NCI-H2196 (cell line): ENCODE results near the gene MOK.

Experiments used
- DNase-seq: peaks from one replicate; lab custom pipeline; 2025; ENCODE audit not compliant: unreplicated experiment; lab: John Stamatoyannopoulos, UW

MOK gene

DNA sequence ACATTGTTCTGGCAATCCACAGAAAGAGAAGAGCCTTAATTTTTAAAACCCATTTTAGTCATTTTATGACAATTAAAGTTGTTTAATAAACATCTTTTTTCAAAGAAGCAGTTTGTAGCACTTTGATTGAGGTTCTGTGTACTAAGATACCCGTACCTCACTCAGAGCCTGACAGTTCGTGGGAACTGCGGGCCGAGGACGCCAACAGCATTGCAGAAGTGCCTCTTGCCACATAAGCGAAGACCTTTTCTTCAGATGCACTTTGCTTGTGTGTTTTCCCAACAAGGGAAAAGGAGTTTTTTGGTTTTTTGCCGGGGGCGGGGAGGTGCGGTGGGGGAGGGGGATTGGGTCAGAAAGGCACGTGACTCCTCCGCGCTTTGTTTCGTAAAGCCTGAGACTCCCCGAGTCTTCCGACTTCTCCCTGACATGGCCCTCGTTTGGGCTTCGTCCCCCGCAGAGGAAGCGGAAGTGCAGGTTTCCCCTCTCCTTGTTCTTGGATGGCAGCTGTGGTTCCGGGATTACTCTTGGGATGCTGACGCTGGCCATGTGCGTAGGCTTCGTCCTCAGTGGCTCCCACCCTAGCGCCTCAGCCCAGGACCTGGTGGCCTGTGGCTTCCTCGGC, 94.4 kb downstream of the MOK start:
- no peak for DNase-seq

DNA sequence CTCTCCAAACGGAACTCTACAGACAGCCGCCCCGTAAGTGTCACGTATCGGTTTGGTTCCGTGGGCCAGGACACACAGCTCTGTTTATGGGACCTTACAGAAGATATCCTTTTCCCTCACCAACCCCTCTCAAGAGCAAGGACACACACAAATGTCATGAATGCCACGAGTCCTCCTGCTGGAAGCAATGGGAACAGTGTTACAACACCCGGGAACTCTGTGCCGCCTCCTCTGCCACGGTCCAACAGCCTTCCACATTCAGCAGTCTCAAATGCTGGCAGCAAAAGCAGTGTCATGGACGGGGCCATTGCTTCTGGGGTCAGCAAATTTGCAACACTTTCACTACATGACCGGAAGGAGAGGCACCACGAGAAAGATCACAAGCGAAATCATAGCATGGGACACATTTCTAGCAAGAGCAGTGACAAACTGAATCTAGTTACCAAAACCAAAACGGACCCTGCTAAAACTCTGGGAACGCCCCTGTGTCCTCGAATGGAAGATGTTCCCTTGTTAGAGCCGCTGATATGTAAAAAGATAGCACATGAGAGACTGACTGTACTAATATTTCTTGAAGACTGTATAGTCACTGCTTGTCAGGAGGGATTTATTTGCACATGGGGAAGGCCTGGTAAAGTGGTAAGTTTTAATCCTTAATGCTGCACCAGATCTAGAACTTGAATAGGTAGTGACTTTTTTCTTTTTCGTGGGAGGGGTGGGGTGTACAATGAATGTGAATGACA, 95.6 kb downstream of the MOK start:
- no peak for DNase-seq

DNA sequence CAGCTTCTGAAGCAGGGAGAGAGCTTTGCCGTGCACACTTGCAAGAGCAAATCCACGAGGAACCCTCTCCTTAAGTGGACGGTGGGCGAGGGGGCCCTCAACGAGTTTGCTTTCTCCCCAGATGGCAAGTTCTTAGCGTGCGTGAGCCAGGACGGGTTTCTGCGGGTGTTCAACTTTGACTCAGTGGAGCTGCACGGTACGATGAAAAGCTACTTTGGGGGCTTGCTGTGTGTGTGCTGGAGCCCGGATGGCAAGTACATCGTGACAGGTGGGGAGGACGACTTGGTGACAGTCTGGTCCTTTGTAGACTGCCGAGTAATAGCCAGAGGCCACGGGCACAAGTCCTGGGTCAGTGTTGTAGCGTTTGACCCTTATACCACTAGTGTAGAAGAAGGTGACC, 96.2 kb downstream of the MOK start:
- DNase-seq: no peak

DNA sequence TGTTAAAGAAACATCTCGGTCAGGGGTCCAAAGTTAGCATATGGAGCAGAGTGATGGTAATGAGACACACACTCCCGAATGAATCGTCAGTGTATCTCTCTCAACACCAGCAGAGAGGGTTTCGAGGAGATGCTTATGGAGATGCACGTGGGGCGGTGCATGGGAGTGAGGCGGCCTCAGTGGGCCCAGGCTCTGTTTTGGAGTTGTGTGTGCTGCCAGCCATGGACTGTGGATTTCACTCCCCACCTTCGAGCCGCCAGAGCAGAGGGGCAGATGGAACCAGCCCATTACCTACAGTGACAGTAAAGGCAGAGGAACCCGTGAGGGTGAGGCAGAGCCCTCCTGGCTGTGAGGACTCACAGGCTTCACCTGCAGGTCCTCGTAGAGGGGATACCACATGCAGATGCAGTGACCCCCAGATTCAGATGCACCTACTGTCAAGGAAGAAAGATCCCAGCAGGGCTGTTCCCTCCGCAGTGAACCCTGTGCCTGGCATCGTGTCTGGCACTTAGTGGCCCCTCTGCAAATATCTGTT, 97.1 kb downstream of the MOK start:
- DNase-seq: no peak

DNA sequence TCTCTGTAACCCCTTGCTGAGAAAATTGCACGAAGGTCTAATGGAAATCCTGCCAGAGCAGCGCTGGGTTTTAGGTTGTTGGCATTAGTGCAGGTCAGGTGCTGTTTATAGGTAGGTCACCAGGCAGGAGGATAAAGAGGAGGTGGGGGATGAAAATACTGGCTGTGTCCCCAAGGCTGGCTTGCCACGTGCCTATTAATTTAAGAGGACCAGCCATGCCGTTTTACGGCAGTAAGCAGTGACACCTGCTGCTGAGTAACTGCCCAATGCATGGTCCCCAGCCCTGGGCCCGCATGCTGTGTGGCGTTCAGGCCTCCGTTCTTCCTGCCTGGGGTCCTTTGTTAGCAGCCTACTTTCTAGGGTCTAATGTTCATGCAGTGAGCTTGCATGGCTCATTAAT, 98.0 kb downstream of the MOK start:
- DNase-seq: no peak

DNA sequence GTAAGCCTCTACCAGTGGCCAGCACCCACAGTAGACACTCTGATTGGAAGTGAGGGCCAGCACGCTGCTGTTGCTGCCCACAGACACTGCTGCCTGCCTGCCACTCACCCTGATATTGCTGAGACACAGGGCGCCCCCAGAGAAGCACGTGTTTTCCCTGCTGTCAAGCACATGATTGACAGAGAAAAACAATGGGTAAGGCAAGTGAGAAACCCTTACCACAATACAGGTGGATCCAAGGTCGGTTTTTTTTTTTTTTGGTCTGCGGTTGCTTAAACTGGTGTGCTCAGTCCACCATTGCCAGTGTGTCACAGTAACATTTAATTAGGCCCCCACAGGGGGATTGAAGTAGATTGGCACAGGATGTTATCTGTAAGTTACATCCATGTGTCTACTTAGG, 99.4 kb downstream of the MOK start:
- no peak for DNase-seq

DNA sequence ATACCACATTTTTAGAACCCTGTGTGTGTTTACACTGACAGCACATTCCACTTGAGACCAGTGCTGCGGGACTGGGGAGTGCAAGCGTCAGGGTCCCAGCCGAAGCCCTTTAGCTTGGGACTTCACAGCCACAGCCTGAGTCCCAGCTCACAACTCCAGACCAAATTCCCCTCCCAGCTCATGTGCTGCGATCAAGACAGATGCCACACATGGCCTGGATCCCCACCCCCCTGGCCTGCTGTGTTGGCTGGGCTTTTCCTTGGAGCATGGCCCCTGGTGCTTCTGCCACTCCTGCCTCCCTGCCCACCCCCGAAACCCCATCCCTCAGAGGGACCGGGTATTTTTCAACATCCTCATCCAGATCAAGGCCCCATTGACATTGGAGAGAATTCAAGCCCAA, 101.6 kb downstream of the MOK start:
- no peak for DNase-seq

DNA sequence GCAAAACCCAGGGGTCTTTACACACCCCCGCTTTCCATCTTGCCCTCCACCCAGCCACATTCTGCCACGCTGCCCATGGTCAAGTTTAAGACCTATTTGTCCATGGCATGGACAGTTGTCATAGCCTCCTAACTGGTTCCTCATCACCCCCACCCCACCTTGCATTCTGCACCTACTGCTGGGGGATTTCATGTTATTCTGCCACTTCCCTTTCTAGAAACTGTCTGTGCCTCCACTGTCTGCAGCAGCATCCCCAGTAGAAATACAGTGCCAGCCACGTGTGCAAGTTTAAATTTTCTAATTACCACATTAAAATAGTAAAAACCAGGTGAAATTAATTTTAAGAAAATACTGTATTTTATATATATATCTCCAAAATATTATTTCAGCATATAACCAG, 102.0 kb downstream of the MOK start:
- DNase-seq: no peak

DNA sequence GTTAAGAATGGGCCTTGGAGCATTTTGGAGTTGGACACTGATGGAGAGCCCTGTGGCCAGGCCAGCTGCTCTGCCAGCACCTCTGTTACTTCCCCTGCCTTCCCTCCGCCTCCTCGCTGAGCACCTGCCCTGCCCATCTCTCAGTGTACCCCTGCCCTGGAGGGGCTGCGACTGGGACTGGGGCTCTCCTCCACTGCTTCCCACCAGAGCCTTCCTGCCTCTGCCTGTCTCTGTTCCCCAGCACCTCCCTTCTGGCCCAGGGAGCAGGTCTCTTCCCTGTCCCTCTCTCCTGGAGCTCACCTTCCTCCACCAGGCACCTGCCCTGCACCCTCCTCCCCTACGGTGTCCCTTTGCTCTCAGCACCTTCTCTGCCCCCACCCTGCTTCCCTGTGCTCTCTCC, 103.2 kb downstream of the MOK start:
- no peak for DNase-seq

DNA sequence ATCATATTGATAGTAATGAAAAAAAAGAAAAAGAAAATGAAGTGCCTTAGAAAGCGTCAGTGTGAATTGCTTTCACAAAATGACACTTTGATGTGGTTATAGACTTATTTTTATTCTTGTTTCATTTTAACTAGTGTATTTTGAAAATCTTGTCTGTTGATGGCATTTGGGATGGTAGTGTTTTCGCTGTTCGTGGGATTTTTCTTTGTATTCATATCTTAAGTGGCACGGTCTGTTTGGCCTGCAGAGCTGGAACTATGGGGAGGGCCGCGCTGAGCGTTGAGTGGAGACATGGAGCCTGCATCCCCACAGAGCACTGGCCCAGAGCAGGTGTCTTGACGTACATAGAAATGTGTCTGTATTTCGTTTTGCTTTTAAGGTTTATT, 103.6 kb downstream of the MOK start:
- DNase-seq: no peak

DNA sequence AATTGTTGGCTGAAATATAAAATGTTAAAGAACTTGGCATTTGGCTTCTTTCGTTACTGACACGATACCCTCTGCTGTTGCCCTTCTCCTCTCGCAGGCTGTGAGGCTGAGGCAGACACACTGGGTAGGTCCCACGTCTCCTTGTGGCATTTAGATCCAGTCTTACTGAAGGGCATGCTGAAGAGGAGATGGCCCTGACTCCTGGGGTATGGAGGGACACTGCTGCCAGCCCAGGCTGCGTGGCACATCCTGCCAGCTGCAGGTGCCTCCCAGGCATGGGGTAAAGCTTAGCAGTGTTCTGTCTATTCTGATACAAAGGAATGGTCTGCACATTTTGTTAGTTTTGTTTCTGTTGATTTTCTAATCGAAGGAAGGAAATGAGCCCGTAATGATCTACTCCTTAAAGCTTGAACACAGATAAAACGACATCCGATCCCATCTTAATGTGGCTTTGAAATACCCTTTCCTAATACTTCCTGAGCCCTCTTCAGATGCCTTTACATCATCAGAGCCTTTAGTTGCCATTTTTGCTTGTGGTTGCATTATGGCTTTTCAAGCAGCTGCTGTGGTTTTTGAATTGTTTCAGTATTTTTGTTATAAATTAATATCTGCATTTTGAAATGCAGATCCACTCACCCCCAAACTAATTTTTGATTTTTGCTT, 104.1 kb downstream of the MOK start:
- DNase-seq: no peak

DNA sequence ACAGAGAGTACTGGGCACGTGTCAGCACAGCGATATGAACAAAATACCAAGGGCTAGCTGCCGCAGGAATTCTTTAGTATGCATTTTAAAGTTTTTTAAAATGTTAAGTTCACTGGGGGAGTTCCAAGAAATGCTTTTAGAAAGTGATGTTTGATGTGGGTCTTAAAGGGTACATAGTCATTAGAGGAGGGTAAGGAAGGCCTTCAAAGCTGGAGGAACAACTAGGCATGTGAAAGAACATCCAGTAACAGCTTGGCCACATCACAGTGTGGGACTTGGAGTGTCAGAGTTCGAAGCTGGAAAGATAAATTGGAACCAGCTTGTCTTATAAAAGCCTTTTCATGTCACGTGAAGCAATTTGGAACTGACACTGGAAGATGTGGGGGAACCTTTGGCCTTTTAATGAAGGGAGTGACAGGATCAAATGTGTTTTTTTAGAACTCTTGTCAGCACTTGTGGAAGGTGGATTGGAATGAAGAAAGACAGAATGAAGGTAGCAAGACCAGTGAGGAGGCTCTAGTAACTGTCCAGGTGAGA, 107.6 kb downstream of the MOK start:
- DNase-seq: no peak

DNA sequence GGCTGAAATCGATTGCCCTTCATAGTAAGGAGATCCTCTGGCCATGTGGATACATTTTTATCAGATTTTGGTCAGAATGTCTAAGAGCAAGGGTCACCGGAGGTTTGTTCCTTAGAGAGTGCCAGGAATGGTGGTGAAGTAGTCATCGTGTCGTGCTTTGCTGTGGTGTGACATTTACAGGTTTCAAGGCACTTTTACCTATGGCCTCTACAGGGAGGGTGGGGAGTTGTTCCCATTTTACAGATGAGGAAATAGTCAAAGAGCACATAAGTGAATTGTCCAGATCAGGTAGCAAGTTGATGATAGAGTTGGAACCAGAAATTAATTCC, 108.1 kb downstream of the MOK start:
- no peak for DNase-seq

DNA sequence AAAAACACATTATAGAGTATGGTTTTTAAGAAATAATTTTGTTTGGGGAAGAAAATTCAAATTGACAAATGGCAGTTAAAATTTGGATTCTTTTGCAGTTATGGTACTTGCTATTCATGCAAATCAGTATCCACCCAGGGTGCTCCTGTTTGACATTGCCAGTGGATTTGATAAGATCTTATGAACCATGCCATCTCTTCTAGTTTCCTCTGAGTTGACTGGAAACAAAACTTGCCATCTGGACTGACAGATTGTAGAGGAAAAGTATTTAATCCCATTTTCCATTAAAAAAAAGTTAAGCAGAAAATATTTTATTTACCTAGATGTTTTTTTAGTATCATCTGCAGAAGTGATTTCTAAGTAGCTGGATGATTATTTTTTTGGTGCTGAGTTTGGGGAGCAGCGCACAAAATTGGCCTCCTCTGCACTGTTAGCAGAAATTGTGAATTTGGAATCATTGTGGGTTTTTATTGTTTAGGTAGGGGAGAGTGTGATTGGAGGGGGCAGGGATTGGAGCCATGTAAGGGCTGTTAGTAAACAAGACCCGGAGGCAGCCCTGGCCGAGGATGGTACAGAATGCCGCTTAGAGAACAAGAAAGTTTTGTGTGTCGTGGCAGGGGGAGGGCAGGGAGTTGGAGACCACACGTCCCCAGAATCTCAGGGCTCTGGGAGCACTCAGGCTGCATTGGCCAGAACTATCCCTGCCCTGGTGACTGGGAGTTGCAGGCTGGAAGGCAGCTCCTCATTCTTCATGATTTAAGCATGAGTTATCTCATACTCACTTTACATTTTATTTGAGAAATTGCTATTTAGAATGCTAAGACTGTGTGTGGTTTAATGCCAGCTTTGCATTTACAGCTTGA, 108.7 kb downstream of the MOK start:
- DNase-seq: no peak

DNA sequence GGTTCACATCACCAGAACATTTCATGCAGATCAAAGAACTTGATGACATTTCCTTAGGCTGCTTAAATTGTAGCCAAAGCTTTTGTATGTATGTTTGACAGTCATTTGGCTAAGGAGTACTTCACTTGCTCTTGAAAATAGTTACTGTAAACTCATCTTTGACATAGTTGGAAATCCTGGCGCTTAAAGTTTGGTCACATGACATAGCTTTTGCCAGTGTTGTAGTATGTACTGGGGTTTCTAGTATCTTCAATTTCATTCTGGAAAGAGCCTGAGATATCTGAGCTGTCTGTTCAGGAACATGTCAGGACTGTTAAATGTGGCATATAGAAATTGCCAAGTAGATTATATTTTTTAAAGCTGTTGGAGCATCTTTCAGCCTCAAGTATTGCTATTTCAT, 109.5 kb downstream of the MOK start:
- DNase-seq: no peak

DNA sequence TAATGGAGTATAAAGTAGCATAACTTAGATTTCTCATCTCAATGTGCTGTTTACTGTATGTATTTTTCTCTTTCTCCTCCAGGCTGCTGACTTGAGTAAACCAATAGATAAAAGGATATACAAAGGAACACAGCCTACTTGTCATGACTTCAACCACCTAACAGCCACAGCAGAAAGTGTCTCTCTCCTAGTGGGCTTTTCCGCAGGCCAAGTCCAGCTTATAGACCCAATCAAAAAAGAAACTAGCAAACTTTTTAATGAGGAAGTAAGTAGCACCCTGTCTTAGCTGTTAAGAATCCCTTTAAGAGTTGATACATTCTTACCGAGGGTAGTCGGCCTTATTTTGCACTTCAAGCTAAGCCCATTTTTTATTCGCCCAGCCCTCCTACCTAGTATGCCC, 110.1 kb downstream of the MOK start:
- DNase-seq: no peak

DNA sequence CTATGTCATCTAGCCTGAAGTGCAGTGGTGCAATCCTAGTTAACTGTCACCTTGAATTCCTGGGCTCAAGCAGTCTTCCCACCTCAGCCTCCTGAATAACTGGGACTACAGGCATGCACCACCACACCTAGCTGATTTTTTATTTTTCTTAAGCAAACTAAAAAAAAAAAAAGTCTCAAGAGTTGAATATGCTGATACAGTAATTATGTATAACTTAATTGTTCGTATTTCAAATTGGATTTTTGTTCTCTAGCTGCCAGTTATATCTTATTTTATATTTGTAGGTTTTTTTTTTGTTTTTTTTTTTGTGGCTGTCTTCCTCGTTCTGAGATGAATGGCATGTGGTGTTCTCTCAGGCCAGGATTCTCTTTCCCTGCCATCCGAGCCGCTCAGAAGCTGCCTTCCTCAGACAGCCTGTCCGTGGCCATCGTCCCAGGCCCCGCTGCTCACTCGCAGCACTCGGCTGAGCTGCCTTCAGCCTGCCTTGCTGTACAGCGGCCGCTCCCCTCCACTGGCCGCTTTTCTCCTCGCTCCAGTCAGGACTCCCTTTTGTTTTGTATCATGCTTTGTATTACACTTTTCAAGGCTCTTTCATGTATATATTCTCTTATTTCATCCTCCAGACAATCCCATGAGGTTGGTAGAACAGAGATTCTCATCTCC, 112.0 kb downstream of the MOK start:
- DNase-seq: no peak

DNA sequence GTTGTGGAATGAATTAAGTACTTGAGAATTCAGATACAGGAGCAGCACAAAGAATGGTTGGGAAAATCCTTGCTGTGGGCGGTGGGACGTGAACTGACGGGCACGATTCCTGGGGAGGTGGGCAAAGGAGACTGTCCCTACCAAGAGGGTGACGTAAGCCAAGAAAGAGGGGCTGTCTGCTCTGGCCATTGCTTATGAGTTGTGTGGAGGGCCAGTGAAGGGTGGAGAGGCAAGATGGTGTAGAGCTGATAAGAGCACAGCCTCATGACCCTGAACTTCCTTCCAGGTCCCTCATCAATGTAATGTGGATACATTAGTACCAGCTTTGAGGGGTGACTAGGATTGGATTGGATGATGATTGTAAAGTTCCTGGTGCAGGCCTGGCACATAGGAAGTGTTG, 115.1 kb downstream of the MOK start:
- no peak for DNase-seq

DNA sequence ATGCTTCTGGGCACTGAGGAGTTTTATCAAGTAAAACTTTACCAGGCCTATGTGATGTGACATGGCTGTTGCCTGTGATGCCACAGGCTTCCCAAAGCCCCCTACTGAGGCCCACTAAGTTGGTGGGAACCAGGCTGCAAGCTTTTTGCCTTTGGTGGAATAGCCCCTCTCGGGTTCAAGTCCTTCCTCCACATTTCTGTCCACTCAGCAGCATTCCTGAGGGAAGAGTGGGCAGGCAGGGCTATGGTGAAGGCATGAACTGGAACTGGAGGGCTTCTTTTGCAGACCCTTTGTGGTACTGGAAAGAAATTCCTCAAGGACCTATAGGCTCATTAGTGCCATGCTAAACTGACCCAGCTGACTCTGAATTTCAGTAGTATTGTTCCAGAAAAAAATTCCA, 116.8 kb downstream of the MOK start:
- no peak for DNase-seq

DNA sequence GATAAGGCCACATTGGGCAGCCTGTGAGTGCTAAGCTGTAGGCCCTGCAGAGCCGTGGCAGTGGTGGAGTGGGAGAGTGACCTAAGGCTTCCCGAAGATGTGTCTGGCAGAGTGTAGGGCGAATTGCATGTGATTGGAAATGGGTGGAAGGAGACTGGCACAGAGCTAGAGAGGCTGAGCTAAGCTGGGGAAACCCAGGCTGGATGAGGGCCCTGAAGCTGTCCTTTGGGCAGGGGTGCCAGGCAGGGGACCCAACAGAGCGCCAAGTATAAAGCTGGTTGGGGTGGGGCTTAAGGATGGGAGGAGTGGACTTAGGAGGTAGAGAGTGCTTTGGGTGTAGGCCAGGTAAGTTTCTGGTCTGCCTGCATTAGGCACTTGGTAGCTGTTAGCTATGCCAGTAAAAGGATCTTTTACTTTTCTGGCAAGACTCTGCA, 117.4 kb downstream of the MOK start:
- DNase-seq: no peak

DNA sequence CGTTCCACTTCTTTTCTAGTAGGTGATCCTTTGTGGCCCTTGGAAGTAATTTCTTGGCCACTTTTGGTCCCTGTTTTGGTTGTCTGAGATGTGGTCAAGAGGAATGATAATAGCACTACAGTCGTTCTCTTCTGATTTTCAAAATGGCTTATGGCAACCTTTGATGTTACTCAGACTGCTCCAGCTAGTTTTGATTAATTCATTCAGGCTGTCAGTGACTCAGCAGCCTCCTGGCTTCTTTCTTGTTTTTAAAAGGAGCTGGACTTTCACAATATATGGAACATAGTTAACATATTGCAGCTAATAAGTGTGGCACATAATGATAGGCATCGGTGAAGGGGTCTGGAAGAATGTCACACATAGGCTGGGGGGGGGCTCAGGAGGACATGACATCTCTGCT, 117.9 kb downstream of the MOK start:
- no peak for DNase-seq
